Activated T-cell treated with anti-CD3 and anti-CD28 coated beads for 1 hour (primary cell): ENCODE data around the gene TYW1B.
"Not testable (repeated sequence)": the region's sequence is repeated elsewhere in the genome, so short reads cannot be mapped to it uniquely, and the experiment has no call there.

Experiments used
- DNase-seq: peaks from one replicate; pipeline ENCODE4 v3.0.0-alpha.2; 2020; ENCODE audit warnings: low read depth

TYW1B gene

DNA sequence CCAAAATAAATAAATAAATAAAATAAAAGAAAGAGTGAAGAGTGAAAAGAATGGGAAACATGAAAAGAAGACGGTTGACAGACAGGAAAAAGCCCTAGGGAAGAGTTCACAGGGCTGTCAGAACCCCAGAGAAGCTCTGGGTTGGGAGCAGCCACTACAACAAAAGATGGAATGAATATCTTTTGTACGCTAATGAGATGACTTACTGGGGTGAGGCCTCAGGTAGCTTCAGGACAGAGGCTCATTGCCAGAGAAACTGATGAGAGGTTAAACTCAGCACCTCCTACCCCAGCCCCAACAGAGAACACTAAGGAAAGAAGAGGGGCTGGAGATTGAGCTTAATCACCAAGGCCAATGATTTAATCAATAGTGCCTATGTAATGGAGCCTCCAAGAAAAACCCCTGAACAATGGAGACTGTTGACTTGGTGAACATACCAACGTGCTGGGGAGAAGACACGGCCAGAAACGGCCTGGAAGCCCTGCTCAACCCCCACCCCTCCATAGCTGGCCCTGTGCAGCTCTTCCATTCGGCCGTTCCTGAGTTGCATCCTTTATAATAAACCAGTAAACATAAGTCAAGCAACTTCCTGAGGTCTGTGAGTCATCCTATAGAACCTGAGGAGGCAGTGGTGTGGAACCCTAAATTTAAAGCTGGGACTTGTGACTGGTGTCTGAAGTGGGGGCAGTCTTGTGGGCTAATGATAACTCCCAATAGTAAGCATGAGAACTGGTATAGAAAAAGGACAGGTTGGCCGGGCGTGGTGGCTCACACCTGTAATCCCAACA is 11.4 kb downstream of the TYW1B start:
- not testable (repeated sequence) for DNase-seq

DNA sequence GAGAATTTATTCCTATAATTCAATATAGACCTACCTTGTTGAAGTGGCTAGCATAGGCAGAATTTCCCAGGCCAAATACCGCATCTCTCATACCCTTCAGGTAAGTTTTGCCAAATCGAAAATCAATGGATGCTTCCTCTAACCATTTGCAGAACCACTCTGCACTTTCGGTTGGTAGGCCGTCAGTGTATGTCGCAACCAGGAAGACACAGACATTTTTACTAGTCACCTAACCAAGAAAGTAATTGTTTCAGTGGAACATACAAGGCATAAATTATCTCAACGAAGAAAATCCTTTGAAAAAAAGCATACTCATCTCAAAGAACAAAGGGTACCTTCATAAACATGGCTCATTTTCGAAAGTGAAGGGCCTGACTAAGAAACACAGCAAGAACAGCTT is 17.6 kb downstream of the TYW1B start:
- not testable (repeated sequence) for DNase-seq

DNA sequence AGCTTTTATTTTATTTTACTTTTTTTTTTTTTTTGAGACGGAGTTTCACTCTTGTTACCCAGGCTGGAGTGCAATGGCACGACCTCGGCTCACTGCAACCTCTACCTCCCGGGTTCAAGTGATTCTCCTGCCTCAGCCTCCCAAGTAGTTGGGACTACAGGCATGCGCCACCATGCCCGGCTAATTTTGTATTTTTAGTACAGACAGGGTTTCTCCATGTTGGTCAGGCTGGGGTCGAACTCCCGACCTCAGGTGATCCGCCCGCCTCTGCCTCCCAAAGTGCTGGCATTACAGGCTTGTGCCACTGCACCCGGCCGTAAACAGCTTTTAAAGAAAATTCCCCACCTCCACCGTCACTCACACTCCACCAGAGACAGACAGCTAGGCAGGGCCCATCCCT is 19.5 kb downstream of the TYW1B start:
- not testable (repeated sequence) for DNase-seq

- not testable (repeated sequence) for DNase-seq
Measured at GRCh38 chr7:72806851-72807250, 21.1 kb downstream of the TYW1B start.

DNA sequence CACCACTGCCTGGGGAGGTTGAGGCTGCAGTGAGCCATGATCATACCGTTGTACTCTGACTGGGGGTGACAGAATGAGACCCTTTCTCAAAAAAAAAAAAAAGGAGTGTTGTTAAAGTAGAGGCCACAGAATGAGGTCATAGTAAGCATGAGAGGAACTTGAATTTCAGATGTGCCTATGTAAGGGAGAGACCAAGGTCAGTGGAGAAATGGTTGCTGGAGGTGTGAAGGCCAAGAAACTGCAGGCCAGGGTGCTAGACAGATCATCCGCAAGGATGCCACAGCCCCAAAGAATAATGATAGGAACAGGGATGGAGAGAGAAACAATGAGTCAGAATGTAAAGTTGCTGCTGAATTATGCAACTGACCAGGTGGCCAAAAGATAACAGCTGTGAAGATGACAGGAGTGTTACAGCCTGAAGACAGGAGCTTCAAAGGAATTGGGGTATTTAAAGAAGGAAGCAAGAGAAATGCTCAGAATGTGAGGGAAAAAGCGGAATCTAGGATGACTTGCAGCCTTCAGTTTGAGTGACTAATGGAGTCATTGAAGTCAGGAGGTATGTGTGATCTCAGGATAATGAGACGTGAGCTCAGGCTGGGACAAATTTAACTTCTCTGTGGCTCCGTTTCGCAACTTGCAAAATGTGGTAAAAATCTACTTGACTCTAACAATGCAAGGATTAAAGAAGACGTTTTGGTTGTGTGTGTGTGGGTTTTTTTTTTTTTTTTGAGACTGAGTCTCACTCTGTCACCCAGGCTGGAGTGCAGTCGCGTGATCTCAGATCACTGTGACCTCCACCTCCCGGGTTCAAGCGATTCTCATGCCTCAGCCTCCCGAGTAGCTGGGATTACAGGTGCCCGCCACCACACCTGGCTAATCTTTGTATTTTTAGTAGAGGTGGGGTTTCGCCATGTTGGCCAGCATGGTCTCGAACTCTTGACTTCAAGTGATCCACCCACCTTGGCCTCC is 22.2 kb downstream of the TYW1B start:
- no peak for DNase-seq

DNA sequence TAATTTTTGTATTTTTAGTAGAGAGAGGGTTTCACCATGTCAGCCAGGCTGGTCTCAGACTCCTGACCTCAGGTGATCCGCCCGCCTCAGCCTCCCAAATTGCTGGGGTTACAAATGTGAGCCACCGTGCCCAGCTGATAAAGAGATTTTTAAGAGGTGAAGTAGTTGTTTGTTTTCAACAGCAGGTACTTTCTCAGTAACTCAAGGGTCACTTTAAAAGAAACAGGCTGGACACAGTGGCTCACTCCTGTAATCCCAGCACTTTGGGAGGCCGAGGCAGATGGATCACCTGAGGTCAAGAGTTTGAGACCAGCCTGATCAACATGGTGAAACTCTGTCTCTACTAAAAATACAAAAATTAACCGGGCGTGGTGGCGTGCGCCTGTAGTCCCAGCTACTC is 24.2 kb downstream of the TYW1B start:
- DNase-seq = not testable (repeated sequence)

GRCh38 chr7:72801564-72801963 is 26.4 kb downstream of the TYW1B start:
- not testable (repeated sequence) for DNase-seq

DNA sequence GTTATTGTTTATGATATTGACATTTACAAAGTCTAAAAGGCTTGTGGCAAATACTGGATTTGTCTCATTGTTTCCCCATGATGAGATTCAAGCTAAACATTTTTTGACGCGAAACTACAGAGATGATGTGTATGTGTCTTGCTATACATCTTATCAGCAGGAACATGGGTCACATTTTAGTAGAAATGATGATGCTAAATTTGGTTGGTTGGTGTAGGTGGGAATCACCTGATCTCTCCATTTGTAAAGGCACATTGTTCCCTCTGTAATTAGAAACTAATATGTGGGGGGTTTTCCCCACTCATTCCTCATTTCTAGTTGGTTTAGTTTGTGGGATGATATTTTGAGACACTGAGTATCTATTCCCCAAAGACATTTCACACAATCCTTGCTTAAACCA is 32.6 kb downstream of the TYW1B start:
- DNase-seq = not testable (repeated sequence)

DNA sequence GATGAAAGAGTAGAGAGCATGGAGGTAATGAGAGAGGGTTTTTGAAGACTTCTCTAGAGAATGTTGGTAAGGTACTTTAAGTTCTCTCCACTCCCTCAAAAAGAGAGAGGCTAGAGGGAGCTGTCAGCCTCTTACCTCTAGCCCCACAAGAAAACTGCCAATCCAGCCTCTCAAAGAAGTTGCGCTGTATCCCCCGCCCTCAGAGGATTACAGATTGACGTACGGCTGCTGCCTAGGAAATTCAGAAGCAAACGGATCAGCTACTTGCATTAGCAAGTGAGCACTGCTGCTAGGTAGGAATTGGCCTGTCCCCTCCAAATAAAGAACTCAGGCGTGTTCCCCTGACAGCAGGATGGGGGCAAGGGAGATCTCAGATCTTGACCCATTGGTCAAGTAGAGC is 34.2 kb downstream of the TYW1B start:
- no peak for DNase-seq

DNA sequence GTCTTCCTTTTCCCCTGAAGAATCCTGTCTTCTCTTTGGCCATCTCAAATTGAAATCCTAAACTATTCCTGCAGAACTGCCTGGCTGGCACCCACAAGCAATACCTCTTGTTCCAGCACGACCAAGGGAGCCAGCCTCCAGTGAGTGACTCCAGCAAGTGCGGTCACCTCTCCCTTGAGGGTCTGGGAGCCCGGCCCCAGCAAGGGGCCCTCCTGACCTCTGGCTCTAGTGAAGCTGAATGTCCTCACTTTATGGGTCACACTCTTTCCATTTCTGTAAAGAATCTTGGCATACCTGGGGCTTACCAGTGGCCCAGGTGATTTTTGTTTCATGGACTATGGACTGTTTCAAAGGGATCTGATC is 37.3 kb downstream of the TYW1B start:
- not testable (repeated sequence) for DNase-seq

DNA sequence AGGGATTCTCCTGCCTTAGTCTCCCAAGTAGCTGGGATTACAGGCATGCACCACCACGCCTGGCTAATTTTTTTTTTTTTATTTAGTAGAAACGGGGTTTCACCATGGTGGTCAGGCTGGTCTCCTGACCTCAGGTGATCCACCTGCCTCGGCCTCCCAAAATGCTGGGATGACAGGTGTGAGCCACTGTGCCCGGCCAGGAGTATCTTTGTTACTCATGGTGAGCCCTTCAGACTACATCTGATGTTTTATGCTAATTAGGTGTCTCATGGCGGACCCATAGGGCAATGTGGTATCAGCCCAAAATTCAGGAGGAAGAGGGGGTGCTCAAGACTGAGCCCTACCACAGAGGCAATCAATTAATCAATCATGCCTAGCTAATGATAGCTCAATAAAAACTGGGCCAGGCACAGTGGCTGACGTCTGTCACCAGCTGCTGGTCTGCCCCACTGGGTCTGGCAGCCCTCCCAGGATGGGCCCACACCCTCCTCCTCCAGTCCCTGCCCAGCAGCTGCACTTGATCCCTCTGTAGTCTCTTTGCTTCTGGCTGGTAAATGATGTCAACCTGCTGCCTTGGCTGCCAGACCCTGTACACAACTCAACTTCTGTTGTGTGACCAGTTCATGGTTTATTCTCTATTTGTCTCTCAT is 37.8 kb downstream of the TYW1B start:
- not testable (repeated sequence) for DNase-seq

DNA sequence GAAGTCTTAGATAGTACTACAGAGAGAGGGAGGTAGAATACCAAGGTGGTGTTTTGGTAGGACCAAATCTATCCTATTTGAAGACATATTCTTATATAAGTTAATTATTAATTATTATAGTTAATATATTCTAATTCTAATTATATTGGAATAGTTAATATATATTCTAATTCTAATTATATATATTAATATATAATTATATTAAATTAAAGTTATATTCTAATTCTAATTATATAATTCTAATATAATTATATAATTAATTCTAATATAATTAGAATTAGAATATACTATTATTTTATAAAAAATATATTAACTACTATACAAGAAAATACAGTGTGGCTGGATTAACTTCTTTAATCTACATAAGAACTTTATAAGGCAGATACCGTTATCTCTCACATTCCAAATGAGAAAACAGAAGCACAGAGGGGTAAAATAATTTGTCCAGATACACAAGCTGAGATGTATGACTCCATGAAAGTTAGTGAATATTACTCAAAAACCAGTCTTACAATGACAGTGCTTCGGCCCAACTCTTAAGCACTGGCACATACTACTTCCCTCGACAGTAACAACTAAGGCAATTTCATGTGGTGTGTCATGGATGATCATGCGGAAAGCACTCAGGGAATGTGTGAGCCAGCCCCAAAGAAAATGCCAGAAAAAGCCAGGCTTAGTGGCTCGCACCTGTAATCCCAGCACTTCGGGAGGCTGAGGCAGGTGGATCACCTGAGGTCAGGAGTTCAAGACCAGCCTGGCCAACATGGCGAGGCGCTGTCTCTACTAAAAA is 42.6 kb downstream of the TYW1B start:
- DNase-seq = no peak

GRCh38 chr7:72783601-72784370 is 44.2 kb downstream of the TYW1B start:
- DNase-seq = not testable (repeated sequence)

GRCh38 chr7:72781631-72782030 is 46.4 kb downstream of the TYW1B start:
- DNase-seq = no peak

GRCh38 chr7:72781161-72781560 is 46.8 kb downstream of the TYW1B start:
- DNase-seq = no peak

GRCh38 chr7:72780289-72780894 is 47.6 kb downstream of the TYW1B start:
- not testable (repeated sequence) for DNase-seq

DNA sequence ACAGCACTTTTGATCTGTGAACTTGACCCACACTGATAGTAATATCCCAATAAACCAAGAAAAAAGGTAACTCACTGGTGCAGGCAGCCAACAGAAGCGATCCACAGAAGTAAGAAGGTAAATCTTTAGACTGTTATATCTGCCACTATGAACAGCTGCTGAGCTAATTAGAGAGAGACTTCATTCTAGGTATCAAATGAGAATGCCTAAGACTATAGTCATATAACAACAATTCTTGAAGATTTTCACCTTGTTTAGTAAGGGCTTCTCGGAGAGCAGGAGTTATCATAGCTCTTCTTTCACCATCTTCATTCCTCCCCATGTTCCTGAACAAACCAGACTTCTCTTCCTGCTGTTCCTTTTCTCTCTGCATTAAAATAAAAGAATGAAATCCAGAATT is 50.8 kb downstream of the TYW1B start:
- DNase-seq = not testable (repeated sequence)

GRCh38 chr7:72772627-72773026 is 55.4 kb downstream of the TYW1B start:
- not testable (repeated sequence) for DNase-seq

DNA sequence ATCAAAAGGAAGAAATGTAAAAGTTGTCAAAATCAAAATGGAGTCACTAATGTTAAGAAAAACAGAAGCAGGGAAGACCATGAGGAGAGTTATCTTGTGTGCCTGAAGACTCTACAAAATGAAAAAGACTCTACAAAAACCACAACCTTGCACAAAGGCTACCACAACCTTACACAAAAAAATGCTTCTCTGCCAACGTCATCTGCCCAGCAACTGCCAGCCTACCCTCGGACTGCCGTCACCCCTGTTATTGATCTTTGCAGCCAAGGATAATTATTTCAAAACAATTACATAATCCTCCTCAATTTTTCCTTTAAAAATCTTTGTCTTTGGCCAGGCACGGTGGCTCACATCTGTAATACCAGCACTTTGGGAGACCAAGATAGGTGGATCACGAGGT is 61.0 kb downstream of the TYW1B start:
- not testable (repeated sequence) for DNase-seq

GRCh38 chr7:72760602-72761001 is 67.4 kb downstream of the TYW1B start:
- DNase-seq = no peak
